HL-60 (cell line): ENCODE results near the gene SYNGR1.

Experiments used
- DNase-seq, 2 experiments: peaks; one replicate each; pipeline ENCODE4 v3.0.0-alpha.2; 2010 to 2020; ENCODE audit warnings: low read depth in 1 of 2, low spot score in 1 of 2
- H3K27ac ChIP-seq: fragments of 250-450 bp; sonication (Bioruptor Pico); replicated peaks from 2 replicates; pipeline ENCODE4 v1.5.1; 2020; ENCODE audit warnings: mild to moderate bottlenecking, moderate library complexity
- H3K27me3 ChIP-seq: fragments of 250-450 bp; sonication (Bioruptor Pico); 2 replicates; pipeline ENCODE4 v1.5.1; 2021; ENCODE audit warnings: mild to moderate bottlenecking, moderate library complexity; ENCODE audit not compliant: insufficient read depth, poor library complexity, severe bottlenecking
- H3K4me3 ChIP-seq: replicated peaks from 2 replicates; pipeline ENCODE4 v1.5.1; 2011; ENCODE audit warnings: mild to moderate bottlenecking, control low read depth, low read length; ENCODE audit not compliant: insufficient read depth
- CTCF ChIP-seq: IDR thresholded peaks from one replicate; pipeline ENCODE4 v1.5.1; 2011; ENCODE audit warnings: low read length, control low read depth, inconsistent platforms; ENCODE audit not compliant: insufficient read depth
- GABPA ChIP-seq: IDR thresholded peaks from 2 replicates; pipeline ENCODE4 v1.6.1; 2012; ENCODE audit warnings: low read depth
- POLR2AphosphoS5 ChIP-seq: IDR thresholded peaks from 2 replicates; pipeline ENCODE4 v1.6.1; 2012; ENCODE audit warnings: low read depth
- SPI1 ChIP-seq: IDR thresholded peaks from 2 replicates; pipeline ENCODE4 v1.6.1; 2012; ENCODE audit warnings: low read depth, mild to moderate bottlenecking, borderline replicate concordance
- TF ChIP-seq, protein P1 (sequence below): IDR thresholded peaks from 2 replicates; pipeline ENCODE4 v1.6.1; 2012; ENCODE audit warnings: low read depth; ENCODE audit not compliant: insufficient replicate concordance

Gene SYNGR1

GRCh38 chr22:39389420-39389819, 39.6 kb downstream of the SYNGR1 start:
- no peaks in the 10 kb centered on the region for H3K27me3 ChIP-seq
- no peak overlapping the region for H3K4me3 ChIP-seq
- no peak overlapping the region for H3K27ac ChIP-seq
- no peak for DNase-seq
- no peak for TF ChIP-seq CTCF
- no peak for TF ChIP-seq GABPA
- TF ChIP-seq POLR2AphosphoS5: no peak
- TF ChIP-seq, protein P1, sequence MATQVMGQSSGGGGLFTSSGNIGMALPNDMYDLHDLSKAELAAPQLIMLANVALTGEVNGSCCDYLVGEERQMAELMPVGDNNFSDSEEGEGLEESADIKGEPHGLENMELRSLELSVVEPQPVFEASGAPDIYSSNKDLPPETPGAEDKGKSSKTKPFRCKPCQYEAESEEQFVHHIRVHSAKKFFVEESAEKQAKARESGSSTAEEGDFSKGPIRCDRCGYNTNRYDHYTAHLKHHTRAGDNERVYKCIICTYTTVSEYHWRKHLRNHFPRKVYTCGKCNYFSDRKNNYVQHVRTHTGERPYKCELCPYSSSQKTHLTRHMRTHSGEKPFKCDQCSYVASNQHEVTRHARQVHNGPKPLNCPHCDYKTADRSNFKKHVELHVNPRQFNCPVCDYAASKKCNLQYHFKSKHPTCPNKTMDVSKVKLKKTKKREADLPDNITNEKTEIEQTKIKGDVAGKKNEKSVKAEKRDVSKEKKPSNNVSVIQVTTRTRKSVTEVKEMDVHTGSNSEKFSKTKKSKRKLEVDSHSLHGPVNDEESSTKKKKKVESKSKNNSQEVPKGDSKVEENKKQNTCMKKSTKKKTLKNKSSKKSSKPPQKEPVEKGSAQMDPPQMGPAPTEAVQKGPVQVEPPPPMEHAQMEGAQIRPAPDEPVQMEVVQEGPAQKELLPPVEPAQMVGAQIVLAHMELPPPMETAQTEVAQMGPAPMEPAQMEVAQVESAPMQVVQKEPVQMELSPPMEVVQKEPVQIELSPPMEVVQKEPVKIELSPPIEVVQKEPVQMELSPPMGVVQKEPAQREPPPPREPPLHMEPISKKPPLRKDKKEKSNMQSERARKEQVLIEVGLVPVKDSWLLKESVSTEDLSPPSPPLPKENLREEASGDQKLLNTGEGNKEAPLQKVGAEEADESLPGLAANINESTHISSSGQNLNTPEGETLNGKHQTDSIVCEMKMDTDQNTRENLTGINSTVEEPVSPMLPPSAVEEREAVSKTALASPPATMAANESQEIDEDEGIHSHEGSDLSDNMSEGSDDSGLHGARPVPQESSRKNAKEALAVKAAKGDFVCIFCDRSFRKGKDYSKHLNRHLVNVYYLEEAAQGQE: no peak
- no peak for TF ChIP-seq SPI1

- DNase-seq: peak; percentile 51 to 71
- TF ChIP-seq SPI1 (no peak), GABPA (no peak), POLR2AphosphoS5 (no peak), CTCF (no peak)
- TF ChIP-seq, protein P1: no peak
- H3K27ac ChIP-seq: no peak overlapping the region
- H3K27me3 ChIP-seq: no peaks in the 10 kb centered on the region
- no peak overlapping the region for H3K4me3 ChIP-seq
Measured at GRCh38 chr22:39392341-39392948, 42.7 kb downstream of the SYNGR1 start.

GRCh38 chr22:39395936-39396796, 46.4 kb downstream of the SYNGR1 start:
- no peak for TF ChIP-seq SPI1
- DNase-seq: no peak
- no peak overlapping the region for H3K4me3 ChIP-seq
- H3K27ac ChIP-seq: no peak overlapping the region
- H3K27me3 ChIP-seq: no peaks in the 10 kb centered on the region

- no peak overlapping the region for H3K4me3 ChIP-seq
- TF ChIP-seq GABPA: no peak
- no peak for TF ChIP-seq POLR2AphosphoS5
- TF ChIP-seq, protein P1: no peak
- no peak for TF ChIP-seq CTCF
- TF ChIP-seq SPI1: no peak
- no peak for DNase-seq
- H3K27ac ChIP-seq: no peak overlapping the region
- H3K27me3 ChIP-seq: no peaks in the 10 kb centered on the region
Measured at GRCh38 chr22:39396797-39397195, 47.0 kb downstream of the SYNGR1 start.
